GM12891 (cell line): Measurements from ENCODE around the gene GJD3.
"Not testable (repeated sequence)": the region's sequence is repeated elsewhere in the genome, so short reads cannot be mapped to it uniquely, and the experiment has no call there.

ENCODE experiments used
- DNase-seq: peaks from one replicate; pipeline ENCODE4 v3.0.0; 2011; ENCODE audit warnings: low spot score; ENCODE audit not compliant: insufficient read length
- FAIRE-seq: peaks from 2 replicates; lab custom pipeline; 2011; peaks lifted over from hg19 to GRCh38; lab: Jason Lieb, UNC
- PAX5 ChIP-seq: IDR thresholded peaks from 2 replicates; pipeline ENCODE4 v1.6.1; 2011; ENCODE audit warnings: low read length, moderate library complexity, mild to moderate bottlenecking; ENCODE audit not compliant: insufficient read depth, severe bottlenecking
- POLR2A ChIP-seq: IDR thresholded peaks from 2 replicates; pipeline ENCODE4 v1.6.1; 2011; ENCODE audit warnings: low read depth, low read length, control low read depth
- POLR2AphosphoS5 ChIP-seq: IDR thresholded peaks from 2 replicates; pipeline ENCODE4 v1.6.1; 2011; ENCODE audit warnings: low read depth, low read length, control low read depth
- POU2F2 ChIP-seq: IDR thresholded peaks from 2 replicates; pipeline ENCODE4 v1.6.1; 2011; ENCODE audit warnings: low read depth, mild to moderate bottlenecking, control low read depth, low read length, moderate library complexity
- SPI1 ChIP-seq: IDR thresholded peaks from 2 replicates; pipeline ENCODE4 v1.6.1; 2011; ENCODE audit warnings: low read depth, low read length, control low read depth
- TAF1 ChIP-seq: IDR thresholded peaks from 2 replicates; pipeline ENCODE4 v1.6.1; 2011; ENCODE audit warnings: low read depth, low read length, control low read depth

The GJD3 gene

GRCh38 chr17:40382251-40382650 lies 17.7 kb upstream of the GJD3 start:
- TF ChIP-seq TAF1 (no peak), POLR2AphosphoS5 (no peak), POU2F2 (no peak), SPI1 (no peak), POLR2A (no peak), PAX5 (no peak)
- DNase-seq, result no peak
- no peak for FAIRE-seq

- DNase-seq (no peak), FAIRE-seq (no peak)
- TF ChIP-seq PAX5 (no peak), SPI1 (no peak), TAF1 (no peak), POLR2AphosphoS5 (no peak)
Measured at GRCh38 chr17:40378966-40379365, 14.4 kb upstream of the GJD3 start.

GRCh38 chr17:40377832-40378231 lies 13.3 kb upstream of the GJD3 start:
- DNase-seq (no peak), FAIRE-seq (no peak)
- TF ChIP-seq SPI1, result no peak
- no peak for TF ChIP-seq POLR2A
- no peak for TF ChIP-seq POLR2AphosphoS5
- no peak for TF ChIP-seq POU2F2
- TF ChIP-seq TAF1, result no peak
- TF ChIP-seq PAX5, result no peak

- FAIRE-seq, DNase-seq: not testable (repeated sequence)
Measured at GRCh38 chr17:40376541-40376940, 12.0 kb upstream of the GJD3 start.

- not testable (repeated sequence) for FAIRE-seq, DNase-seq
Measured at GRCh38 chr17:40375786-40376185, 11.2 kb upstream of the GJD3 start.

GRCh38 chr17:40374821-40375498 lies 10.4 kb upstream of the GJD3 start:
- no peak for FAIRE-seq
- TF ChIP-seq POU2F2 (no peak), PAX5 (no peak), SPI1 (no peak), TAF1 (no peak), POLR2AphosphoS5 (no peak), POLR2A (no peak)
- no peak for DNase-seq

GRCh38 chr17:40373999-40374398 lies 9.5 kb upstream of the GJD3 start:
- FAIRE-seq (no peak), DNase-seq (no peak)
- no peak for TF ChIP-seq PAX5
- no peak for TF ChIP-seq POLR2AphosphoS5
- no peak for TF ChIP-seq SPI1
- TF ChIP-seq POLR2A, result no peak
- no peak for TF ChIP-seq TAF1
- TF ChIP-seq POU2F2, result no peak

GRCh38 chr17:40373324-40373723 lies 8.8 kb upstream of the GJD3 start:
- TF ChIP-seq POLR2AphosphoS5, result no peak
- TF ChIP-seq POLR2A, result no peak
- no peak for TF ChIP-seq POU2F2
- TF ChIP-seq SPI1, result no peak
- DNase-seq (no peak), FAIRE-seq (no peak)

- FAIRE-seq, DNase-seq: not testable (repeated sequence)
Measured at GRCh38 chr17:40372644-40373043, 8.1 kb upstream of the GJD3 start.

GRCh38 chr17:40372031-40372430 lies 7.5 kb upstream of the GJD3 start:
- DNase-seq, result no peak
- no peak for FAIRE-seq
- TF ChIP-seq TAF1 (no peak), SPI1 (no peak), PAX5 (no peak), POLR2AphosphoS5 (no peak), POLR2A (no peak), POU2F2 (no peak)

- no peak for DNase-seq
Measured at GRCh38 chr17:40371261-40371929, 6.9 kb upstream of the GJD3 start.

More at GRCh38 chr17:40371261-40371929, 6.9 kb upstream of the GJD3 start:
- no peak for TF ChIP-seq PAX5
- no peak for TF ChIP-seq POLR2A
- TF ChIP-seq SPI1, result no peak
- no peak for TF ChIP-seq POU2F2
- TF ChIP-seq POLR2AphosphoS5, result no peak
- no peak for TF ChIP-seq TAF1
- FAIRE-seq, result peak; percentile 9
